Measurements from ENCODE around the gene OLFML2A.

OLFML2A gene

GRCh38 chr9:124774129-124774978 is 2.6 kb upstream of the OLFML2A start:
- in situ Hi-C loops (cut with MboI; ENCODE audit: low sequenced_read_pairs) = loop anchor here (5.0 kb wide), 1 partner anchor 73 kb away; no protein-coding TSS in a partner anchor

- in situ Hi-C loops (cut with MboI; ENCODE audit: low sequenced_read_pairs) = no loop called here
Measured at GRCh38 chr9:124776618-124776953, 347 bp upstream of the OLFML2A start.

- in situ Hi-C loops (cut with MboI; ENCODE audit: low sequenced_read_pairs) = no loop called here
Measured at GRCh38 chr9:124778575-124779367, 1.8 kb downstream of the OLFML2A start.

- in situ Hi-C loops (cut with MboI; ENCODE audit: low sequenced_read_pairs) = no loop called here
Measured at GRCh38 chr9:124779368-124780059, 2.6 kb downstream of the OLFML2A start.

- in situ Hi-C loops (cut with MboI; ENCODE audit: low sequenced_read_pairs) = no loop called here
Measured at GRCh38 chr9:124780060-124780756, 3.3 kb downstream of the OLFML2A start.

GRCh38 chr9:124780757-124781151 is 3.8 kb downstream of the OLFML2A start:
- in situ Hi-C loops (cut with MboI; ENCODE audit: low sequenced_read_pairs) = no loop called here

- in situ Hi-C loops (cut with MboI; ENCODE audit: low sequenced_read_pairs) = no loop called here
Measured at GRCh38 chr9:124781967-124782660, 5.2 kb downstream of the OLFML2A start.

- in situ Hi-C loops (cut with MboI; ENCODE audit: low sequenced_read_pairs) = no loop called here
Measured at GRCh38 chr9:124782661-124783574, 6.0 kb downstream of the OLFML2A start.

- in situ Hi-C loops (cut with MboI; ENCODE audit: low sequenced_read_pairs) = no loop called here
Measured at GRCh38 chr9:124783830-124784229, 6.9 kb downstream of the OLFML2A start.

- in situ Hi-C loops (cut with MboI; ENCODE audit: low sequenced_read_pairs) = no loop called here
Measured at GRCh38 chr9:124784509-124784908, 7.6 kb downstream of the OLFML2A start.

- in situ Hi-C loops (cut with MboI; ENCODE audit: low sequenced_read_pairs) = no loop called here
Measured at GRCh38 chr9:124786881-124787573, 10.1 kb downstream of the OLFML2A start.

GRCh38 chr9:124788542-124789217 is 11.7 kb downstream of the OLFML2A start:
- in situ Hi-C loops (cut with MboI; ENCODE audit: low sequenced_read_pairs) = no loop called here

GRCh38 chr9:124789531-124789930 is 12.6 kb downstream of the OLFML2A start:
- in situ Hi-C loops (cut with MboI; ENCODE audit: low sequenced_read_pairs) = no loop called here

GRCh38 chr9:124790301-124790700 is 13.4 kb downstream of the OLFML2A start:
- in situ Hi-C loops (cut with MboI; ENCODE audit: low sequenced_read_pairs) = no loop called here

GRCh38 chr9:124790801-124791505 is 14.0 kb downstream of the OLFML2A start:
- in situ Hi-C loops (cut with MboI; ENCODE audit: low sequenced_read_pairs) = no loop called here

- in situ Hi-C loops (cut with MboI; ENCODE audit: low sequenced_read_pairs) = no loop called here
Measured at GRCh38 chr9:124792257-124793014, 15.5 kb downstream of the OLFML2A start.

Measured in HL-60/S4 treated with phorbol 12-myristate 13-acetate at 8.2 ng/mL for 4 days and 3 days (cell line).